ENCODE measurements around the gene NCKAP5.

DNA sequence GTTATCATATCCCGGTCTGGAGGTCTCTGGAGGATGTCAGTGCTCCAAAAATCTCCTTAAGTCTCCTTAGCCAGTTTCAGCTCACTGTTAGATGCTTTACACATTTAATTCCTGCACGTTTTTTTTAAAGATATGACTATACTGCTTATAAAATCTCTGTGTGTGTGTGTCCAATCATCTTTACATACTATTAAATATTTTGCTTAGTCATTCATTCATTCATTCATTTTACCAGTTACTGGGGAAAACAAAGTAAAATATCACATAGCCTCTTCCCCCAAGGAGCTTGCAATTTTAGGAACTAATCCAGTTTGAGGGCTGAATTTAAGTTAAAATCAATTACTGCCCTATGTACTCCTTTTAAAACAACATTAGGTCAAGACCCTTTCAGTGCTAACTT, 605.1 kb downstream of the NCKAP5 start:
- TF ChIP-seq YY1 (IDR thresholded peaks at IDR 0.05; ENCODE audit: insufficient read depth, insufficient read length) (no peak), ZNF274 (IDR thresholded peaks at IDR 0.05; ENCODE audit: low read depth, low read length) (no peak), SUZ12 (IDR thresholded peaks at IDR 0.05; ENCODE audit: extremely low read depth, insufficient read depth, insufficient read length) (no peak)

Measured in NT2/D1 (cell line).